ENCODE measurements around the gene FNDC3B.

Gene FNDC3B

DNA sequence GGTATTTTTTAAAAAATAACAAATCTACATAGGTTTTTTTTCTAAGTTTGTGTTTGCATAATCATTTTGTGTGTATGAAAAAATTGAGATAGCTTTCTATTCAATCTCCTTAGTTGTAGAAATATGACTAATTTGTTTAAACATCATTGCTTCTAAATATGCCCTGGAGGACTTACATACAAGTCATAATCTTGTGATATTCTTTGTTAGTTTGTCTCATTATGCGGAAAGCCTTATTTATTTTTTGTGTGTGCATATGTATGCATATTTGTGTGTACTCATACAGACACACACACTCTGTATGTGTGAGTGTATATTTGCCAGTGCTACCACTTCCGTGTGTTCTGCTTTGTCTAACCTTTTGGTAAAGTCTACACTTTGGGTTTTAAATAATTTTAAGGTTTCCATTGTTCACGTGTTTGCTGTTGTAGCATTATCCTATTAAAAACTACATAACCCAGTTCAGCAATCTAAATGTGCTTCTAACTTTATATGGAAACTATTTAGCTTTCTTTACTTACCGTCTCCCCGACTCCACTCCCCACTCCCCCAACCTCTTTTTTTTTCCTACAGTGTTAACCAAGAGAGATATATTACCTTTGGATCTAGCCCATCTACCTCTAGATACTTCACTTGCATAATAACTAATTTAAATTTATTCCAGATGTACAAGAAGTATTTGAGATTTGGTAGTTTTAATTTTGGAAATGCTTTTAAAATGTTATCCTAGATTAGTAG is 111.7 kb downstream of the FNDC3B start:
- DNase-seq (ENCODE audit: low read depth in 2 of 2) = no peak

DNA sequence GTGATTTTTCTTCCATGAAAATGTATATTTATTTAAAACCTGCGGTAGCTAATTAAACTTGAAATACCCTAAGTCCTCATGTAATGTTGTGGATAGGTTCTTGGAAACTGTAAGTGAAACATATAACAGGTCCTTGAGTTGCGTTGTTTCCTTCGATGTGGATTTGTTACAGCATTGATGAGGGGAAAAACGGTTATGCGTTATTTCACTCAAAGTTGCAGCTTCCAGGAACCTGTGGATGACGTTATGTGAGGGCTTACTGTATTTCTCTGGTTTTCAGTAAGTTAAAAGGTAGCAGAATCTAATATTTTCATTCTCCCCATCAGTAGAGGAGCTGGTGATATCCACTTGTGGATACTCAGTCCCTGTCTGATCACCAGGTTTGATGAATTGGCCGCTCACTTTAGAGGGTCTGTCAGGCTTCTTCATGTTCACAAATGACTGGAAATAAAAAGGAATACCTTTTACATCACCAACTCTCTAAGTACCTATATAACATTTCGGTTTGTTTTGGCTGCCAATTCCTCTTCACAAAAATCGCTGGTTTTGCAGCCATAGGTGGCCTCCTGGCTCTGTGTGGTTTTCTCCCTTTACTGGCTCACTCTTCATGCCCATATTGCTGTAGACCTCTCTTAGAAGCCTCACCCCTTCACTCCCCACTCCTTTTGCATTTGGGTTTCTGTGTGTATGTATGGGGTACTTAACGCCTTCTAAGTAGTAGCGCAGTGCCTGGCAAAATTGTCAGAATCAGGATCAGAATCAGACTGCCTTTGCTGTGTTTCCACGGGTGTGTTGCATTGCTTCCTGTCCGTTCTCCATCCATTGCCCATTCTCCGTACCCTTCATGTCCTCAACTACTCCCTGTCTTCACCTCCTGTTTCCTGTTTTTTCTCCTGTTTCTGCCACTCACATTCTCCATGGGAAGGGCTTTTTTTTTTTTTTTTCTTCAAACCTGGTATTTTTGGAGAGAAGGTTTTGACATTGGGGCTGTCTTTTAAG is 112.6 kb downstream of the FNDC3B start:
- no peak for DNase-seq (ENCODE audit: low read depth in 2 of 2)

DNA sequence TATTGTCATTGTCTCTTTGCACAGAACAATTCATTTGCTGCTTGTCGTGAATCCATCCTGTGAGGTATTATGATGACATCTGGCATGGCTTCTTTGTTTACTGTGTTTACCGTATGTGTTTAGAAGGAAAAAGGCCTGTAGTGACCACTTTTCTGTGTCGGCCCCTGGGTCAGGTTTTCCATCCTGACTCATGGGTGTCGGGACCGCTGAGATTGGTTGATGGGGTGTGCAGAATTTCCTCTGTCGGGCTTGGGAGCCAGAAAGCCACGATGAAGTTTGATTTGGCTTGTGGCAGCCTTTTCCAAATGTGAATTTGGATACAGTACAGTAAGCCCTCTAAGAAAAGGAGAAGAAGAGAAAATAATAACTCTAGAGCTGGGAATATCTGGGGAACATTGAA is 113.5 kb downstream of the FNDC3B start:
- DNase-seq (ENCODE audit: low read depth in 2 of 2) = no peak

DNA sequence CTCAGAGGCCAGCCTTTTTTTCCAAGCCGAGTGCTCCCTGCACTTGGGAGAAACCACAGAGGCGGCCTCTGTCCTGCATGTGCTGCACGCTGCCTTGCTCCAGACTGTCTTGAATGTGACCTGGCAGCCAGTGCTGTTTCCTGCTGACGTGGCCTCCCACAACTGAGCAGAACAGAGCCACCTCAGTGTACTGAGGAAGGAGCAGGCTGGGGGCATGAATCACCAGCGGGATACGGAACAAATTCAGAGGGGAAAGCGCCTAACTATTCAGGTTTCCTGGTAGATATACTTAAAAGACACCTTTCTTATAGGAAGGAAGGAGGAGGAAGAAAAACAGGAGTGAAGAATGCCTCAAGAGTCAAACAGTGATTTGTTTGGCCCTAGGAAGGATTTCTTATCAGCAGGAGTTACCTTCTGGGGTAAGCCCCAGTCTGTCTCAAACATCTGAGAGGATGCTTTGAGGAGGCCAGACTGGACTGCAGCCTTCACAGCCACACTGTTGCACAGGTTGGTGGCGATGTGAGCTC is 114.0 kb downstream of the FNDC3B start:
- peak; percentile 20 to 43 for DNase-seq (ENCODE audit: low read depth in 2 of 2)

DNA sequence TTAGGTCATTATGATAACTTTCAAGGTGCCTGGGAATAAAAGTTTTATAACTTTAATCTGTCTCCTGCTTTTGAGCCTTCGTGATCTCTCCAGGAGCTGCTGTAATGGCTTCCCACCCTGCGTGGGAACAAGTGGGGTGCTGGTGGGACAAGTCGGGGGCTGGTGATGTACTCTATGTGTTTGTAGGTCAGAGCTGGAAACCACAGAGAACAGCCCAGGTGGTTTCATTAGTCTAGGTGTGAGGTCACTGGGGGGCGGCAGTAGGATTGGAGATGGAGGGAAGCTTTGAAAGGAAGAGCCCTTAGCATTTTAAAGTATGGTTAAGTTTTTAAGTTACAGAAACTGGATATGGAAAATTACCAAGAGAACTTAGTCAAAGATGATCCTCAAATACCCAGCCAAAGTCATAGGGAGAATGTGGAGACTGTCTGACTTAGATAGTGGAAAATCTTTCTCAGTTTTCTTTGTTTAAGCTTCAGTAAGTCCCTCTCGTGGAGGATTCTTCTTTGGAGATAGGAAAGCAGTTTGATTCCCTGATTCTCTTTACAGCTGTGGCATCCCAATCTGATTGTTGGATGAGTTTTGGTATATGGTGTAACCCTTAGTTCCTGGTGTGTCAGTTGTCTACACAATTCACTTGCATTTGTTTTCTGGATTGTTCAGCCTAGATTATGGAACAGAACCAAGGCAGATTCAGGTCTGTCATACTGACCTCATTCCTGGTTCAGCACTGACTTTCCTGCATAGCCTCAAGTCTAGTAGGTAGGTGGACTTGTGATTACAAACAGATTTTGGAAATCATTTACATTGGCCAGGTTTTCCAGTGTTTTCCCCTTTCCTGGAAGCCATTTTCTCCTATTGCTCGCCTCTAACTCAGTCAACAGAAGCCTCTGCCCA is 115.6 kb downstream of the FNDC3B start:
- no peak for DNase-seq (ENCODE audit: low read depth in 2 of 2)

DNA sequence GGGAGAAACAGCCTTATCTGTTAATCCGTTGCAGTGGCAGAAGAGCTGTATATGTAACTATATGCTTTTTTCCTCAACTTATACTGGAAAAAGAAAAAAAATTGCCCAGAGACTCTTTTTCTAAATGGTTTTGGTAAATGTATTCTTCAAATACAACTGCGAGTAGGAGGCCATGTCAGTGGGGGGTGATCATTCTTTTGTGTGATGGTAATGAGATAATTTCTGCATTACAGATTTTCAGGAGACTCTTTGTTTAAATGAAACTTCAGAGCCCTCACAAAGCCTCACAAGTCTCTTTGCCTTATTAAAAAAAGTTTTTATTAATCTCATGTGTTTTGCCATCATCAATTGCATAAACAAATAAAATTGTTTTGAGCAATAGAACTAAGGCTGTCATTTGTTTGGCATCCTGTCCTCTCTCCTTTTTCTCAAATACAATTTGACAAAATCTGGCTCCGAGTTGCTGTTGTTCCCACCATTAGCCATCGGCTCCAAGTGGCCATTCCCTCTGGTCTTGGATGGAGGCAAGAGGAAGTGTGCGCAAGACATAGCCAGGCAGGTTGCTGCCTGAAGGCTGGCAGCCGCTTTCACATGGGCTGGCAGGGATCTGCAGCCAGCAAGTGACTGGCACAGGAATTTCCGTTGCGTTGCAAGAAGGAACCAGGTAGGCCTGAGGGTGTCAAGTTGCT is 116.7 kb downstream of the FNDC3B start:
- no peak for DNase-seq (ENCODE audit: low read depth in 2 of 2)

DNA sequence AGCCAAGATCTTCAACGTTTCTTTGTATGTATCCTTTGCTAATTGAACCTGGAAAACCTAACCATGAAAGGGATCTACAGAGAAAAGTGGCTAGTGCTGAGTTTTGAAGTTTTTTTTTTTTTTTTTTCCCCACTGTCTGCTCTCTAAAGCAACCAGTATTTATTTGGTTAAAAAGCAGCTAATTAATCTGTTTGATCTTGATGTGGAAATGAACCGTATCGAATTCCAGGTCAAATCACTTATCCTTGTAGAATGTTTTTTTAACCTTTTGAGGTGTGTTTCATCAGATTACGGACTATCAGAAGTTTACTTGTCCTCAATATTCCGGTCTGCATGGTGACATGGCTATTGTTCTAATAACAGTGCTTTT is 117.2 kb downstream of the FNDC3B start:
- no peak for DNase-seq (ENCODE audit: low read depth in 2 of 2)

DNA sequence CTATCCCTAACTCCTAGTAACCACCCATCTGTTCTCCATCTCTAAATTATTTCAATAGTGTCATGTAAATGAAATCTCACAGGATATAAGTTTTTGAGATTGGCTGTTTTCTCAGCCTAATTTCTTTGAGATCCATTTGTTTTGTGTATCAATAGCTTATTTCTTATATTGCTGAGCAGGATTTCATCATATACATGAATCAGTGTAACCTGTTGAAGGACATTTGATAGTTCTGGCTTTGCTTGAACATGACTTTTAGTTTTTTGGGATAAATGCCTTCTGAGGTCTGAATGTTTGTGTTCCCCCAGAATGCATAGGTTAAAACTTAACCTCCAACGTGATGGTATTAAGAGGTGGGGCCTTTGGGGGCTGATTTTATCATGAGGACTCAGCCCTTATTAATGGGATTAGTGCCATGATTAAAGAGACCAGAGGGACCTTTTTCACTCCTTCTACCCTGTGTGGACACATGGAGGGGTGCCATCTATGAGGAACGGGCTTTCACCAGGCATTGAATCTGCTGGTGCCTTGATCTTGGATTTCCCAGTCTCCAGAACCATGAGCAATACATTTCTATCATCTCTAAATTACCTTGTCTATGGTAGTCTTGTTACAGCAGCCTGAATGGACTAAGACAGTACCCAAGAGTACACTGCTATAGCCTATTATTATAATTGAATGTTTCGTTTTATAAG is 118.3 kb downstream of the FNDC3B start:
- DNase-seq (ENCODE audit: low read depth in 2 of 2) = no peak

DNA sequence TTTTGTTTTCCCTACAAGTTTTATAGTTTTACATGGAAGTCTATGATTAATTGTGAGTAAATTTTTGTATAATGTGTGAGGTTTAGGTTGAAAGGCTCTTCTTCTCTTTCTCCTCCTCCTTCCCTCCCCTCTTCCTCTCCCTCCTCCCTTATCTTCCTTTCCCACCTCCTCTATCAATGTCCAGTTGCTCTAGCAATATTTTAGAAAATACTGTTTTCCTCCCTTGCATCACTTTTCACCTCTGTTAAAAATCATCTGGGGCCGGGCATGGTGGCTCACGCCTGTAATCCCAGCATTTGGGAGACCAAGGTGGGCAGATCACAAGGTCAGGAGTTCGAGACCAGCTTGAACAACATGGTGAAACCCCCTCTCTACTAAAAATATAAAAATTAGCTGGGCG is 119.4 kb downstream of the FNDC3B start:
- DNase-seq (ENCODE audit: low read depth in 2 of 2) = no peak

DNA sequence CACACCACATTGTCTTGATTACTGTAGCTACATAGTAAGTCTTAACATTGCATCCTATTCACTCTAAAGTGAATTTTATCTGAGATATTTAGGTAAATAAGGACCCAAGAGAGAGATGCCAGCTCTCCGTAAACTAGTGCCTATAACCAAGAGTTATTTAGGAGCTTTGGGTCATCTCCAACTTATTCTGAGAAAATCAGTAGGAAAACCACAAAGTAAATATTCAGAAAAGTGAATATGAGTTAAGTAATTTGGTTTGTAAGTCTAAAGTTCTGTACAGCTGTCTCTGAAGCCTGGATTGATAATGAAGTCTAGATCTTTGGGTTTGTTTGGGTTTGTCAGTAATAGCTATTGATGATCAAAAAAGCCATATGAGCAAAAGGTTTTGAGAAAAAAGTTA is 120.0 kb downstream of the FNDC3B start:
- DNase-seq (ENCODE audit: low read depth in 2 of 2) = no peak

DNA sequence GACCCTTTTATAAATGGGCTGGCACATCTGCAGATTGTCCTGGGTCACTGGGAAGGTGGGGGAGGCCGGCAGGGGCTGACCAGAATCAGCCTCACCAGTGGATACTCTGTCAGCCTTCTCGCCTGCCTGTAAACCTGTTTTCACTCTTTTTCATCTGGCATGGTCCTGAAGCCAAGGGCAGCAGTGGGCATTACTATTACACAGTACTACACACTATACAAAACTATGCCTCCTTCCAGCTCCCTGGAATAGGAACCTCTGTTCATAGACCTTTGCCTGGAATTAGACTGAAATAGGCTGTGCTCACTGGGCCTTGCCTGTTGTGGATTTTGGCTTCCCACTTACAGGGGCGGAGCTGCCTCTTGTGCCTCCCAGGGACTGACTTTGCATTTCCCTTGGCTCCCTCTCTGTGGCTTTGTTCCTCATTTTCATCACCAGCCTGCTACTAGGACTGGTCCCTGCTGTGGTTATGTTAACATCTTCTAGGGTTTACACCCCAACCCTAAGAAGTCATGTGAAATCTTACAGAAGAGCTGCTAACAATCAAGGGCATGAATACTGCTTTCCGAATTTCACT is 120.7 kb downstream of the FNDC3B start:
- no peak for DNase-seq (ENCODE audit: low read depth in 2 of 2)

DNA sequence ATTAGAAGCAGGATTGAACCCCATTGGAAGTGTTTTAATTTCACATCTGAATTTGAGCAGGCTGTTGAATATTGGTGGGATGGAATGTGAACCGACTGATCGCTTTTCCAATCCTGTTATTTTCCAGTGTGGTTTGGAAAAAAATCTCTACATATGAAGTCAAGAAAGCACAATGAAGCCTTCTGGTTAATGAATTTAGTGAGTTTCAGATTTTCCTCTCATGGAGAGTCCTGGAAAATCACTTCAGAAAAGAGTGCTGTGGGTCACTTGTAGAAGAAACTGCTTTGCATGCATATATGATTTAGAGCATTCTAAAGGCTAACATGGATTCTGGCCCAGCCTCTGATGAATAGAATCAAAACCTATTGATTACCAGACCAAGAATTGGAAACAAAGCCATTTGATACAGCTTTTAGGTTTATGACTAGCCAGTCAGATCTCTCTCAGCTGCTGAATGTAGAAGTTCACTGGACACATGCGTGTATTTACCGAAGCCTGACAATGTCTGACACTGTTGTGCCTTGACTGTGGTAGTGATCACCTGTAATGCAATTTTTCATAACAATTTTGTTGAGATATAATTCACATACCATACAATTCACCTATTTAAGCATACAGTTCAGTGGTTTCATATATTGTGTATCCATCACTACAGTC is 121.9 kb downstream of the FNDC3B start:
- no peak for DNase-seq (ENCODE audit: low read depth in 2 of 2)

DNA sequence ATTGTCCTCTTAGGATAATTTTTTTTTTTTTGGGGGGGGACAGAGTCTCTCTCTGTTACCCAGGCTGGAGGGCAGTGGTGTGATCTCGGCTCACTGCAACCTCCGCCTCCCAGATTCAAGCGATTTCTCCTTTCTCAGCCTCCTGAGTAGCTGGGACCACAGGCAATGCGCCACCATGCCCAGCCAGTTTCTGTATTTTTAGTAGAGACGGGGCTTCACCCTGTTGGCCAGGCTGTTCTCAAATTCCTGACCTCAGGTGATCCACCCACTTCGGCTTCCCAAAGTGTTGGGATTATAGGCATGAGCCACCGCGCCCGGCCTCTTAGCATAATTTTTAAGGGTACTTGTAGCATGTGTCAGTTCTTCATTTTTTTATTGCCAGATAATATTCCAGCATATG is 122.6 kb downstream of the FNDC3B start:
- DNase-seq (ENCODE audit: low read depth in 2 of 2) = no peak

DNA sequence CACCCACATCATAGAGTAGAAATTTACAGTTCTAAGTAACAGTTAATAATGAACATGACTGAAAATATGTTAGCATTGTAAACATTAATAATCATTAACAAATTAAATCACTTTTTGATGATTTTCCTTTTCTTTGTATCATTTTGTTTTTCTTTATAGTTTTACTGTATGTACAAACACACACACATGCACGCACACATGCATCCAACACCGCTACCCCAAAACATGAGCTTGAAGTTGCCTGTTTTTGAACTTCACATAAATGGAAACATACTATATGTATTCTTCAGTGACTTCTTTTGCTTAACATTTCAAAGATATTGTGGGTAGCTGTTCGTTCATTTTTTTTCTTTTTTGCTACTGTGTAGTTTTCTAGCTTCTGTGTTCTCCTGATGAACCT is 123.9 kb downstream of the FNDC3B start:
- no peak for DNase-seq (ENCODE audit: low read depth in 2 of 2)

DNA sequence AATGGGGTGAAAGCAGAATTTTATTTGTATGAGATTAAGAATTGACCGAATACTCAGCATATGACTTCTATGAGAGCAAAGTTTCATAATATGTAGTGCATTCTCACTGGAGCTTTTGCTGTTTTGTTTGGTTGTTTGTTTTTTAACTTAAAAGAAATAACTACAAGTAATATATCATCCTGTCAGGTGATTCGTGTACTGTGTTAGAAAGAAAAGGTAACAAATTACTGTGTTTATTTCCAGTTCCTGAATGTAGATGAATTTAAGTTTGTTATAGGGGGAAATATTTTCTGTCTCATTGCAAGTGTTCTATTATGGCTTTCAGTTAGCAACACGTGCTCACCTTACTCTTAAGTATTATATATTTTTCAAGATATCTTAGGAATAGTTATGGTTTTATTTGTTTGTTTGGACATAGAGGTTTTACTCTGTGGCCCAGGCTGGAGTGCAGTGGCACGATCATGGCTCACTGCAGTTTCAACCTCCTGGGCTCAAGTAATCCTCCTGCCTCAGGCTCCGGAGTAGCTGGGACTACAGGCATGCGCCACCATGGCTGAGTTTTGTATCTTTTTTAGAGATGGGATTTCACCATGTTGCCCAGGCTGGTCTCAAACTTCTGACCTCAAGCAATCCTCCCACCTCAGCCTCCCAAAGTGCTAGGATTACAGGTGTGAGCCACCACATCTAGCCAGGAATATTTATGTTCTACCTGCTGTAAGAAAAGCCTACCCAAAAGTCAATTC is 125.4 kb downstream of the FNDC3B start:
- no peak for DNase-seq (ENCODE audit: low read depth in 2 of 2)

DNA sequence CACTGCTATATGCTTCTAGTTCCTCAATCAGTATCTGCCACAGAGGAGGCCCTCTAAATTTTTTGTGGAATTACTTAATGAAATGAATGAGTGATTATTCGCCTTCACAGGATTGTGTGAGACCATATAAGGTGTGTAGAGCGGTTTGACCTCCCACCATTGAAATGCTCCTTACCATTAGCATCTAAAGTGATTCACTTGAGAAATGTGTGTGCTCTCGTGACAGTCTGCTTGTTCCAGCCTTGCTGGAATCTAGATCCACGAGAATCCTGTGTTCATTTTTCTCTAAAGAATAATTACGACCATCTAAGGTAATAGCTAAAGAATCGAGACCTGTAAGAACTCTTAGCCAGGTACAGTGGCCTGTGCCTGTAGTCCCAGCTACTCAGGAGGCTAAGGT is 126.9 kb downstream of the FNDC3B start:
- DNase-seq (ENCODE audit: low read depth in 2 of 2) = no peak

DNA sequence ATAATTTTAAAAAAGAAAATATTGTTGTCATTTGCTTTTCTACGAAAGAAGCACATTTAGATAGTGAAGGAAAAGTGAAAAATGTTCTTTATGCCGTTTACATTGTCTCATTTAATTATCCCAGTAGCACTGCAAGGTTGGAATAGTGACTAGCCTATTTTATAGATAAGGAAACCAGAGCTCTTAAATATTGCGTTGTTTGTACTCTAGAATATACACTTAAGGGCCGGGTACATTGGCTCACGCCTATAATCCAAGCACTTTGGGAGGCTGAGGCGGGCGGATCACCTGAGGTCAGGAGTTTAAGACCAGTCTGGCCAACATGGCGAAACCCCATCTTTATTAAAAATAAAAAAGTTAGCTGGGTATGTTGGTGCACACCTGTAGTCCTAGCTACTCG is 127.5 kb downstream of the FNDC3B start:
- no peak for DNase-seq (ENCODE audit: low read depth in 2 of 2)

DNA sequence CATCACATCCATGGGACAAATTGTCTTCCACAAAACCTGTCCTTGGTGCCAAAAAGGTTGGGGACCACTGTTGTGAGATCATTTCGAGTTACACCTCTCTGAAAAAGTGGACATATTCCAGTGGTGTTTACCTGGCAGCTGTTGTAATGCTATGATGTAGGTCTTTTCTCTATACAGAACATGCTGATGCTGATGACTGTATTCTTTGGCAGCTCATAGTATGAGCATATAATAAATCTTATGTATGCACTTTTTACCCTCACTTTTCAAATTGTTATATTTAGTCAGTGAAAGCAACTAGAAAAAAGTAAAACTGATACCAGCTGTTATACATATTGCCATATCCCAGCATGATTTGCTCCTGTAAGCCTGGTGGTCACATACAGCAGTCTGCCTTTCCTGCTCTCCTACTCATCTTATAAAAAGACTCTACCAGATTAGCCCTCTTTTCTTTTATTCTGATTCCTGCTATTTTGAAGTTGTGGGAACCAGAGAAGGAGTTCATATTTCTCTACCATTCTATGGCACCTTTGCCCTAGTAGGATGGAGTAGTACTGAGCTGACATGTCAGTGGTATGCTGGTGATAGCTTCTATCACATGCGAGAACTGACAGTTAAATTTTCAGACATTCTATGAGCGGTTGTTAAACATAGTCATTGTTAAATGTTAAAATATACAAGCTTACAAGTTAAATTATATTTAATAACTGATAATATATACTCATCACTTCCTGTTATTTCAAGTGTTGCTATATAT is 128.7 kb downstream of the FNDC3B start:
- DNase-seq (ENCODE audit: low read depth in 2 of 2) = no peak

All from stimulated activated CD4-positive, alpha-beta T cell treated with anti-CD3 and anti-CD28 coated beads, Interleukin-15, amount 100 ng/mL, for 48 hours (primary cell).